GM10266 (cell line): ENCODE measurements around the gene SSH2.
"Not testable (repeated sequence)": the region's sequence is repeated elsewhere in the genome, so short reads cannot be mapped to it uniquely, and the experiment has no call there.

ENCODE experiments used
- DNase-seq: peaks from one replicate; pipeline ENCODE4 v3.0.0; 2012; ENCODE audit errors: extremely low spot score
- CTCF ChIP-seq: IDR thresholded peaks from 2 replicates; pipeline ENCODE4 v1.5.1; 2012; ENCODE audit warnings: mild to moderate bottlenecking, low read depth; ENCODE audit not compliant: control insufficient read depth, insufficient read depth; ENCODE audit errors: missing control alignments

SSH2 gene

GRCh38 chr17:29911641-29912177 is 18.3 kb downstream of the SSH2 start:
- no peak for DNase-seq
- TF ChIP-seq CTCF: no peak

GRCh38 chr17:29909236-29910003 is 20.6 kb downstream of the SSH2 start:
- TF ChIP-seq CTCF: no peak
- no peak for DNase-seq

DNA sequence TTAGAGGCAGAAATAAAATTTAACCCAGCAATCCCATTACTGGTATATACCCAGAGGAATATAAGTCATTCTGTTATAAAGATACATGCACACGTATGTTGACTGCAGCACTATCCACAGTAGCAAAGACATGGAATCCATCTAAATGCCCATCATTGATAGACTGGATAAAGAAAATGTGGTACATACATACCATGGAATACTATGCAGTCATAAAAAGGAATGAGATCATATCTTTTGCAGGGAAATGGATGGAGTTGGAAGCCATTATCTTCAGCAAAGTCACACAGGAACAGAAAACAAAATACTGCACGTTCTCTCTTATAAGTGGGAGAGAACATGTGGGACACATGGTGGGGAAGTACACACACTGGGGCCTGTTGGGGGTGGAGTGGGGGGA is 23.1 kb downstream of the SSH2 start:
- no peak for TF ChIP-seq CTCF

DNA sequence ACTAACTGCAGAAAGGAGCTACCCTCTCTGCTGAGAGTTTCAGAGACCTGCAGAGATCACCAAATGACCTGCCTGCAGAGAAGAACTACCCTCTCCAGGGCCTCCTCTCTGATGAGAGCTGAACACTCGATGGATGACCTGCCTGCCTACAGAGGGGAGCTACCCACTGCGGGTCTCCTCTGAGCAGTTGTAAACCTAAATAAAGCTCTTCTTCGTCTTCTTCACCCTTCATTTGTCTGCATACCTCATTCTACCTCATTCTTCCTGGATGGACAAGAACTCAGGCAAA is 24.2 kb downstream of the SSH2 start:
- TF ChIP-seq CTCF: no peak
- no peak for DNase-seq

More for the DNA sequence above, 23.1 kb downstream of the SSH2 start:
- no peak for DNase-seq

DNA sequence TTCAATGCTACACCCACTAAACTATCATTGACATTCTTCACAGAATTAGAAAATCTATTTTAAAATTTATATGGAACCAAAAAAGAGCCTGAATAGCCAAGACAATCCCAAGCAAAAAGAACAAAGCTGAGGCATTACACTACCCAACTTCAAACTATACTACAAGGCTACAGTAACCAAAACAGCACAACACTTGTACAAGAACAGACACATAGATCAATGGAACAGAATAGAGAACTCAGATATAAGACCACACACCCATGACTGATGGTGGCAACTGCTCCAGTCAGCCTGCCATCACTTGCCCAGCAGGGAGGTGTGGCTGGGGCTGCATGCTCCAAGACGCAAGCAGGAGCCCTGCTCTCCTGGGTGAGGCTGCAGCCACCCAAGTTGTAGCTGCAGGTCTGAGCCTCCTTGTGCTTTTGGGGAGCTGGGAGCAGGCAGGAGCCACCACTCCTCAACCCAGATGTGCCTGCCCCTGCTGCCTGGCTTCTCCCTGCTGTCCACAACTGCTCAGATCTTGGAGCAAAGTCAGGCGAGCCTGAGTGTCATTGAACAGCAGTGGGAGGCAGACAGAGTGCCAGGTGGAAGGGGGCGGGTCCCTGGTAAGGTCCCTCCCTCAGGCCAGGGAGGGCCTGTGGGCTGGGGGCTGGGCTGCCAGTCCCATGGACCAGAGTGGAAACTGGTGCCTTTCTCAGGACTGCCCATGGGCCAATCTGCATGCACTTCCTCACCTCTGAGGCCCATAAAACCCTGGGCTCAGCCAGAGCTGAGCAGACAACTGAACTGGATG is 24.7 kb downstream of the SSH2 start:
- no peak for TF ChIP-seq CTCF
- no peak for DNase-seq

DNA sequence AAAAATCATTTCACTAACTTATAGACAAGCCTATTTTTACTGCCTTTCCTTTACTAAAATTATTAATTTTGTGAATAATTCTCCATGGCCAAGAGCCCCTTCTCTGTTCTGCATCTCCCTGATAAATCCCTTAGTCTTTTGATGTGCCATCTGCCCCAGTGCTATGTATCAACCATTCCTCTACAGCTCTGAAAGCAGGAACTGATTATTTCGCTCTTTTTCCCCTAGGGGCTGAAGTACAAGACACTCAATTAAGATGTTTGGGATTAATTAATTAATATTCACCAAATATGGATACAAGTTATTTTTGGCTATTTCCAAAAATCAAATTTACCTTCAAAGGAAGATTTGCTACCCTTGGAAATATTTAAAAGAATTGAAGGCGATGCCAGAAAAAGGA is 26.6 kb downstream of the SSH2 start:
- no peak for TF ChIP-seq CTCF
- no peak for DNase-seq

DNA sequence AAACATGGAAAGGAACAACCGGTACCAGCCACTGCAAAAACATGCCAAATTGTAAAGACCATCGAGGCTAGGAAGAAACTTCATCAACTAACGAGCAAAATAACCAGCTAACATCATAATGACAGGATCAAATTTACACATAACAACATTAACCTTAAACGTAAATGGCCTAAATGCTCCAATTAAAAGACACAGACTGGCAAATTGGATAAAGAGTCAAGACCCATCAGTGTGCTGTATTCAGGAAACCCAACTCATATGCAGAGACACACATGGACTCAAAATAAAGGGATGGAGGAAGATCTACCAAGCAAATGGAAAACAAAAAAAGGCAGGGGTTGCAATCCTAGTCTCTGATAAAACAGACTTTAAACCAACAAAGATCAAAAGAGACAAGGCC is 32.9 kb downstream of the SSH2 start:
- not testable (repeated sequence) for DNase-seq
